BE2C (cell line): ENCODE measurements around the gene AKAP13.

ENCODE experiments used
- DNase-seq: peaks from one replicate; pipeline ENCODE4 v3.0.0-alpha.2; 2020
- H3K27me3 ChIP-seq: fragments of 250-450 bp; sonication (Bioruptor Pico); 2 replicates; pipeline ENCODE4 v1.5.1; 2020; ENCODE audit warnings: mild to moderate bottlenecking
- H3K36me3 ChIP-seq: fragments of 250-450 bp; sonication (Bioruptor Pico); 2 replicates; pipeline ENCODE4 v1.5.1; 2020; ENCODE audit warnings: mild to moderate bottlenecking
- H3K4me1 ChIP-seq: fragments of 250-450 bp; sonication (Bioruptor Pico); 2 replicates; pipeline ENCODE4 v1.5.1; 2020
- H3K4me3 ChIP-seq: 2 replicates; pipeline ENCODE4 v1.5.1; 2011; ENCODE audit warnings: low read depth, low read length
- H3K9me3 ChIP-seq: fragments of 250-450 bp; sonication (Bioruptor Pico); 2 replicates; pipeline ENCODE4 v1.5.1; 2020
- TF ChIP-seq, protein P1 (sequence below): IDR thresholded peaks from 2 replicates; pipeline ENCODE4 v1.5.1; 2012; ENCODE audit warnings: mild to moderate bottlenecking, low read depth, low read length

AKAP13 gene

DNA sequence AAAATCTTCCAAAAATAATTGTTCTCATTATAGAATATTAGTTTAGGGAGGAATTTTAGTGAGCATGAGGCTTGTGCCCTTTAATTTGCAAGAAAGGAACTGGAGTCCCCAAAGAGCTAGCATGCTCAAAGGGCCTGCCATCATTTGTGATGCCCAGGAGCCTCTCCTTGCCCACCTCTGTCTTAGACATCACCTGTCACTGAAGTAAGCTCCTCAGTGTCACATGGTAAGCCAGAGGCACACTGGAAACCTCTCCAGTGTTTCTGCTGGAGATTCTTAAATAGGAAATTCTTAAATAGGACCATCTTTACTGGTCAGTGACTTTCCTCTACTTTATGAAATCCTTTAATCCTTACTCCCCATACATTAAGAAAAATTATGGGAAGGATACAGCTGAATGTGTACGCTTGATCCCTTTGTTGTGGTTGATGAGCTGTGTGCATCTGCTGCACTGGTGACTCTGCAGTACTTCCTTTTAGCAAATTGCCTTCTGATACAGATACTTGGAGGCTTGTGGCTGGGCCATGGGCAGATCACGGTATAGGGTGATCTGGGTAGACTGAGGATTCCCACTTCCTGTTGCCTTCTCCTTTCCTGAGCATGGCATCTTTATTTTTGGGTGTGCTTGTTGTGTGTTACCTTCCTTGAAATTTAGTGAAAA is 216.9 kb downstream of the AKAP13 start:
- Histone ChIP-seq H3K36me3 (no peaks in the 10 kb centered on the region), H3K9me3 (no peaks in the 10 kb centered on the region), H3K4me3 (no peak overlapping the region), H3K4me1 (peaks cover 8% of the 10 kb centered on the region; the same call in 1 of the 2 replicates), H3K27me3 (no peaks in the 10 kb centered on the region)
- no peak for DNase-seq
- TF ChIP-seq, protein P1, sequence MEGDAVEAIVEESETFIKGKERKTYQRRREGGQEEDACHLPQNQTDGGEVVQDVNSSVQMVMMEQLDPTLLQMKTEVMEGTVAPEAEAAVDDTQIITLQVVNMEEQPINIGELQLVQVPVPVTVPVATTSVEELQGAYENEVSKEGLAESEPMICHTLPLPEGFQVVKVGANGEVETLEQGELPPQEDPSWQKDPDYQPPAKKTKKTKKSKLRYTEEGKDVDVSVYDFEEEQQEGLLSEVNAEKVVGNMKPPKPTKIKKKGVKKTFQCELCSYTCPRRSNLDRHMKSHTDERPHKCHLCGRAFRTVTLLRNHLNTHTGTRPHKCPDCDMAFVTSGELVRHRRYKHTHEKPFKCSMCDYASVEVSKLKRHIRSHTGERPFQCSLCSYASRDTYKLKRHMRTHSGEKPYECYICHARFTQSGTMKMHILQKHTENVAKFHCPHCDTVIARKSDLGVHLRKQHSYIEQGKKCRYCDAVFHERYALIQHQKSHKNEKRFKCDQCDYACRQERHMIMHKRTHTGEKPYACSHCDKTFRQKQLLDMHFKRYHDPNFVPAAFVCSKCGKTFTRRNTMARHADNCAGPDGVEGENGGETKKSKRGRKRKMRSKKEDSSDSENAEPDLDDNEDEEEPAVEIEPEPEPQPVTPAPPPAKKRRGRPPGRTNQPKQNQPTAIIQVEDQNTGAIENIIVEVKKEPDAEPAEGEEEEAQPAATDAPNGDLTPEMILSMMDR = no peak

DNA sequence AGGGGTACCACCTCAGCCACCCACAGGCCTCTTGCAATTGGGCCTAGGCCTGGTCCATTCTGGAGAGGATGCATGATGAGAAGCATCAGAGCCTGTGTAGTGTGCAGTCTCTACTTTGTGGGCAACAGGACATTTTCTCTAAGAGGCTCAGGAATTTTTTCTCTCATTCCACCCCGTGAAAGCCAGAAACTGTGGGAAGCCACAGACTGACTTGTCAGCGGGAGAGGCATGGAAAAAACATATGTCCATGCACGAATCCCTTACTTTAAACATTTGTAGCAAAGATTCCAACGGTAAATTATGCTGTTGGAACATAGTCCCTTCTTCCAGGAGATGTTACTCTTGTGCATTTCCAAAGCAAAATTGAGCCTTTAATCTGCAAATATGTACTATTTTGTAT is 217.8 kb downstream of the AKAP13 start:
- Histone ChIP-seq H3K4me1 (peaks cover 8% of the 10 kb centered on the region; the same call in 1 of the 2 replicates), H3K36me3 (no peaks in the 10 kb centered on the region), H3K4me3 (no peak overlapping the region), H3K9me3 (no peaks in the 10 kb centered on the region), H3K27me3 (no peaks in the 10 kb centered on the region)
- TF ChIP-seq, protein P1 = no peak
- DNase-seq = no peak

DNA sequence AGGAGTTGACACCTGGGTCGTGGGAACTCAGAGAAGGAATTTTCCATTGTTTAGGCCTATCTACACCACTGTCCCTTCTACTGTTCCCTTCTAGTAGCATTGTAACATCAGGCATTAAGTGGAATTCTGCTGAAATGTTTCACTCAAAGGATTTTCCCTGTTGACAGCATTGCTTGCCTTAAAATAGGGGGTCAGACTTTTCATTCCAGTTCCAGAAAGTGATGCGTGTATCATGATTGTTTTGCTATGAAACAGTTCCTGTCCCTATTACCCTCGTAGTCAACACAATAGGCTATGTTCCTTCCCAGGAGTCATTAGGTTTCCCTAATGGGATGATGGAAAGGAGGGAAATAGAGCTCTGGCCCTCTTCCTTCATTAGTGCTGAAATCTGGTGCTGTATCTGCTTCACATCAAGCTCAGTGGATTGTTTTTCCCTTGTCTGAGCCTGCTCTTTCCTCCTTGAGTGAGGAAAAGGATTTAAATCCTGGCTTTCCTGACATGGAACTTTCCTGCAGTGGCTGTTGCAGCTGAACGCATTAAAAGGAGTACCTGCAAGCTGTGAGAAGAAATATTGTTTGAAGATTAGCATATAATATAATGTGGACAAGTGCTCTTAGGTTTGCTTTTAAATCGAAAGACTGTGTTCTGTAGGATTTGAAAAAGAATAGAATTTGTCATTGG is 218.5 kb downstream of the AKAP13 start:
- Histone ChIP-seq H3K27me3 (no peaks in the 10 kb centered on the region), H3K9me3 (no peaks in the 10 kb centered on the region), H3K4me1 (peaks cover 8% of the 10 kb centered on the region; the same call in 1 of the 2 replicates), H3K4me3 (no peak overlapping the region), H3K36me3 (no peaks in the 10 kb centered on the region)
- TF ChIP-seq, protein P1 = no peak
- DNase-seq = no peak

DNA sequence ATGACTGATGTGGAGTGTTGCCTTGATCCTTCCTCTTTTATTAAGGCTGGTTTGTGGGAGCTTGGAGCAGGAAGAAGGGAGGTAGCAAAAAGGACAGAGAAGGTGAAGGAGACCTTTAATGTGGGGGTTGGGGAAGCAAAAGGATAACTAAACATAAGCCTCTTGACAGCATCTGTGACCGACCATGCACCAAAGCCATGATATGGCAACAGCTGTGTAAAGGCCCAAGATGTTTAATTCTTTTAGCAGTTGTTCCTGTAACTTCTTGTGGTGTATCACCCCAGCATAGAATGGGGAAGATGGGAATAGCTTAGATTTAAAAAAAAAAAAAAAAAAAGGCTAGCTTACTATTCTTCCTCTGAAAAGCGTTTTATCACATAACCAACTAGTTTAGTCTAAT is 219.6 kb downstream of the AKAP13 start:
- H3K27me3 ChIP-seq = no peaks in the 10 kb centered on the region
- peaks cover 8% of the 10 kb centered on the region; the same call in 1 of the 2 replicates for H3K4me1 ChIP-seq
- H3K4me3 ChIP-seq = no peak overlapping the region
- no peak for DNase-seq
- H3K36me3 ChIP-seq = no peaks in the 10 kb centered on the region
- TF ChIP-seq, protein P1 = no peak
- H3K9me3 ChIP-seq = no peaks in the 10 kb centered on the region

DNA sequence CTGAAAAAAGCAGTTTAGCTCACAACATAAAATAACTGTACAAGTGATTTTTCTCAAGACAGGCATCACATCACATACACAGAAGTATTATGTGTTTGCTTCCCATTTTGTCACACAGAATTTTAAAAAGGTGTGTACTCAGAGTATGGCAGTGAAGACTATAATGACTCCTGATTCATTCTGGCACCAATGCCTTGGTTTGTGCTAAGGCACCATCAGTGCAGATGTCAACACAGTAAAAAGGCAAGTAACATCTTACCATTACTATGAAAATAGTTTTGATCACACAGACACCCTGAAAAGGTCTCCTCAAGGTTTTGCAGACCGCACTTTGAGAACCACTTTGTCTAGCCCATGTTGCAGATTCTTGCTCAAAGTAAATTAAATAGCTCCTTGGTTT is 222.8 kb downstream of the AKAP13 start:
- no peaks in the 10 kb centered on the region for H3K36me3 ChIP-seq
- H3K27me3 ChIP-seq = no peaks in the 10 kb centered on the region
- H3K9me3 ChIP-seq = no peaks in the 10 kb centered on the region
- peaks cover 8% of the 10 kb centered on the region; the same call in 1 of the 2 replicates for H3K4me1 ChIP-seq
- DNase-seq = no peak
- TF ChIP-seq, protein P1 = no peak
- no peak overlapping the region for H3K4me3 ChIP-seq

DNA sequence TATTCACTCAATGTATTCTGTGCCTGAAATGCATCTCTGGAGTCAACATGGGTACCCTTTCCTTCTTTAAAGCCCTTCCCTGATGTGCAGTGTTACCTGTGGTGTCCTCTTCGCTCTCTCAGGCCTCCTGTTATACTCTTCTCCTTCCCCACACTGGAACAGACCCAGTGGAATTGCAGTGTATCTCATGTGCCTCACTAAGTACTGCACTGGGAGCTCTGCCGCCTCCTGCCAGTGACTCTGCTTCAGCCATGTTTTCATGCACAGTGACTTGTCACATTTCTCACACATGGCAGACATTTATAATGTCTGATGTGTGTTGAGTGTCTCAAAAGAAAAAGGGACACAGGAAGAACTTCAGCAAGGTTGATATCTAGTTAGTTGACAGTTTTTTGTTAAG is 223.3 kb downstream of the AKAP13 start:
- Histone ChIP-seq H3K4me1 (peaks cover 5% of the 10 kb centered on the region; the same call in 1 of the 2 replicates), H3K9me3 (no peaks in the 10 kb centered on the region), H3K27me3 (no peaks in the 10 kb centered on the region), H3K4me3 (no peak overlapping the region), H3K36me3 (no peaks in the 10 kb centered on the region)
- DNase-seq = no peak
- TF ChIP-seq, protein P1 = no peak
